HepG2 (cell line): ENCODE measurements around the gene FAM163A. TPM values are rescaled to one million over a fixed set of nuclear protein-coding genes. Genes with fewer than 3 reads are reported as not detected.

Source experiments
- ATAC-seq: fragments of 200-7000 bp; cut with Tn5 transposase; 3 replicates; pipeline ENCODE4 v1.9.1; 2020; ENCODE audit warnings: mild to moderate bottlenecking, moderate library complexity
- BruUV-seq: library from RNA; stranded (reverse); fragments of 400-500 nt; replicated peaks from 2 replicates; lab custom pipeline; 2021; lab: Mats Ljungman, UMichigan
- CTCF ChIA-PET: fragments of 300-600 bp; formaldehyde crosslinking; extraction: SDS; loops from one replicate; lab custom pipeline; 2021; ENCODE audit warnings: low total read pairs, inconsistent platforms, low intra/inter-chr PET ratio; lab: Yijun Ruan, JAX
- POLR2A ChIA-PET: fragments of 350-600 bp; sonication (Branson Sonifier 250); formaldehyde crosslinking; loops from one replicate; lab custom pipeline; 2020; ENCODE audit warnings: antibody characterized with exemption, inconsistent platforms; lab: Yijun Ruan, JAX
- DNase-seq: peaks from one replicate; pipeline ENCODE4 v3.0.0-alpha.2; 2015; ENCODE audit warnings: low spot score
- FAIRE-seq: peaks from 3 replicates; lab custom pipeline; 2011; peaks lifted over from hg19 to GRCh38; lab: Jason Lieb, UNC
- H2AFZ ChIP-seq: one replicate; pipeline ENCODE4 v1.6.1; 2011; ENCODE audit warnings: low read length, inconsistent platforms
- H3K27ac ChIP-seq: fragments of 300-600 bp; 3 replicates; pipeline ENCODE4 v1.8.0; 2011; ENCODE audit warnings: mixed run types, mild to moderate bottlenecking, mixed read lengths, low read length, inconsistent platforms; ENCODE audit not compliant: insufficient read depth; ENCODE audit errors: extremely low read length
- H3K27me3 ChIP-seq, 2 experiments: fragments of 200-600 bp in 1 of 2; 2 replicates in 1 of 2; 3 replicates in 1 of 2; pipeline versions ENCODE4 v1.6.0 to v1.8.0; 2011; ENCODE audit warnings: low read length in 2 of 2, mild to moderate bottlenecking in 2 of 2, moderate library complexity in 2 of 2, inconsistent platforms in 1 of 2; ENCODE audit not compliant: insufficient read depth in 2 of 2, control insufficient read depth in 1 of 2
- H3K36me3 ChIP-seq, 2 experiments: fragments of 200-600 bp in 1 of 2; replicated peaks in 1 of 2; 2 replicates in 1 of 2; 3 replicates in 1 of 2; pipeline versions ENCODE4 v1.5.1 to v1.8.0; 2011; ENCODE audit warnings: low read length in 2 of 2, inconsistent platforms in 1 of 2; ENCODE audit not compliant: insufficient read depth in 2 of 2, control insufficient read depth in 1 of 2
- H3K4me1 ChIP-seq: 2 replicates; pipeline ENCODE4 v1.5.1; 2012; ENCODE audit warnings: low read length, inconsistent platforms; ENCODE audit not compliant: insufficient read depth
- H3K4me2 ChIP-seq: 2 replicates; pipeline ENCODE4 v1.6.0; 2011; ENCODE audit warnings: low read depth, low read length, inconsistent platforms
- H3K4me3 ChIP-seq, 3 experiments: fragments of 200-600 bp in 1 of 3; sonication (generic), shearing (Covaris generic) in 1 of 3; replicated peaks in 1 of 3; 2 replicates each; pipeline ENCODE4 v1.5.1; 2011 to 2016; ENCODE audit warnings: low read length in 3 of 3, inconsistent platforms in 2 of 3, low read depth in 2 of 3, mild to moderate bottlenecking in 2 of 3, control low read depth in 1 of 3, mixed read lengths in 1 of 3; ENCODE audit not compliant: insufficient read depth in 1 of 3
- H3K79me2 ChIP-seq: one replicate; pipeline ENCODE4 v1.6.1; 2011; ENCODE audit warnings: low read length, inconsistent platforms; ENCODE audit not compliant: insufficient read depth
- H3K9ac ChIP-seq: 2 replicates; pipeline ENCODE4 v1.6.0; 2011; ENCODE audit warnings: mild to moderate bottlenecking, low read depth, low read length, inconsistent platforms; ENCODE audit not compliant: insufficient read depth
- H3K9me3 ChIP-seq: 2 replicates; pipeline ENCODE4 v1.5.1; 2012; ENCODE audit warnings: mild to moderate bottlenecking, low read length
- H4K20me1 ChIP-seq: 2 replicates; pipeline ENCODE4 v1.6.0; 2011; ENCODE audit warnings: inconsistent platforms, mild to moderate bottlenecking, low read length, moderate library complexity; ENCODE audit not compliant: insufficient read depth
- AHR ChIP-seq: IDR thresholded peaks from 2 replicates; pipeline ENCODE4 v1.6.1; 2018; ENCODE audit warnings: missing genetic modification reagents, missing compliant biosample characterization
- FOXC1 ChIP-seq: sonication (generic); formaldehyde crosslinking; IDR thresholded peaks from 2 replicates; pipeline ENCODE4 v1.8.0; 2022; ENCODE audit warnings: mild to moderate bottlenecking, missing genetic modification reagents, borderline replicate concordance
- FOXO1 ChIP-seq: sonication (generic); formaldehyde crosslinking; IDR thresholded peaks from 2 replicates; pipeline ENCODE4 v1.4.0; 2020; ENCODE audit warnings: missing genetic modification reagents
- HNF1A ChIP-seq, 2 experiments: sonication (generic) in 1 of 2; formaldehyde crosslinking in 1 of 2; IDR thresholded peaks; 2 replicates each; pipeline versions ENCODE4 v1.4.0 to v1.6.1; 2016 to 2020; ENCODE audit warnings: borderline replicate concordance in 1 of 2, low read depth in 1 of 2, mild to moderate bottlenecking in 1 of 2, missing genetic modification reagents in 1 of 2
- HNF4A ChIP-seq: sonication (generic); formaldehyde crosslinking; IDR thresholded peaks from 2 replicates; pipeline ENCODE4 v1.4.0; 2020; ENCODE audit warnings: missing genetic modification reagents
- HOMEZ ChIP-seq: IDR thresholded peaks from 2 replicates; pipeline ENCODE4 v1.6.1; 2016; ENCODE audit warnings: low read depth
- HOXA7 ChIP-seq: sonication (generic); formaldehyde crosslinking; IDR thresholded peaks from 2 replicates; pipeline ENCODE4 v1.8.1; 2022; ENCODE audit warnings: mild to moderate bottlenecking, missing genetic modification reagents, moderate library complexity
- MTA3 ChIP-seq: sonication (generic); formaldehyde crosslinking; IDR thresholded peaks from 2 replicates; pipeline ENCODE4 v1.4.0; 2020; ENCODE audit warnings: missing genetic modification reagents
- NR1H2 ChIP-seq: sonication (generic); formaldehyde crosslinking; IDR thresholded peaks from 2 replicates; pipeline ENCODE4 v1.8.1; 2022; ENCODE audit warnings: low read depth, missing genetic modification reagents, borderline replicate concordance
- NR2F1 ChIP-seq, 2 experiments: fragments of 450-650 bp in 1 of 2; formaldehyde crosslinking in 1 of 2; IDR thresholded peaks; 2 replicates each; pipeline versions ENCODE4 v1.5.0 to v1.6.1; 2016 to 2020; ENCODE audit warnings: mild to moderate bottlenecking in 1 of 2, missing compliant biosample characterization in 1 of 2, missing genetic modification reagents in 1 of 2, moderate library complexity in 1 of 2
- NR2F6 ChIP-seq, 2 experiments: IDR thresholded peaks; 2 replicates each; pipeline ENCODE4 v1.6.1; 2016; ENCODE audit warnings: antibody characterized with exemption in 1 of 2, mild to moderate bottlenecking in 1 of 2
- PAX8 ChIP-seq: sonication (generic); formaldehyde crosslinking; IDR thresholded peaks from 2 replicates; pipeline ENCODE4 v1.8.0; 2022; ENCODE audit warnings: mild to moderate bottlenecking, missing genetic modification reagents, borderline replicate concordance
- SALL1 ChIP-seq: sonication (generic); formaldehyde crosslinking; IDR thresholded peaks from 2 replicates; pipeline ENCODE4 v1.8.0; 2022; ENCODE audit warnings: mild to moderate bottlenecking, missing genetic modification reagents
- SAP130 ChIP-seq: IDR thresholded peaks from 2 replicates; pipeline ENCODE4 v1.6.1; 2016; ENCODE audit warnings: low read depth
- XRCC5 ChIP-seq: fragments of 200-400 bp; formaldehyde crosslinking; optimal IDR thresholded peaks from 2 replicates; pipeline ENCODE3; 2017; ENCODE audit warnings: mild to moderate bottlenecking, low read length
- ZC3H13 ChIP-seq: sonication (generic); formaldehyde crosslinking; IDR thresholded peaks from 2 replicates; pipeline ENCODE4 v1.8.1; 2023; ENCODE audit warnings: mild to moderate bottlenecking, missing genetic modification reagents, moderate library complexity
- ZFP1 ChIP-seq: IDR thresholded peaks from 2 replicates; pipeline ENCODE4 v1.6.1; 2016
- ZNF326 ChIP-seq: sonication (generic); formaldehyde crosslinking; IDR thresholded peaks from 2 replicates; pipeline ENCODE4 v1.4.0; 2020; ENCODE audit warnings: missing genetic modification reagents, borderline replicate concordance
- ZNF572 ChIP-seq: sonication (generic); formaldehyde crosslinking; IDR thresholded peaks from 2 replicates; pipeline ENCODE4 v1.5.1; 2020; ENCODE audit warnings: mild to moderate bottlenecking, missing genetic modification reagents
- ZSCAN9 ChIP-seq: IDR thresholded peaks from 2 replicates; pipeline ENCODE4 v1.6.1; 2016; ENCODE audit warnings: borderline replicate concordance
- WGBS: methylation state at CpG from one replicate; pipeline ENCODE4 v1.1.6; 2017; ENCODE audit warnings: low lambda C conversion rate; 5-methylcytosine and 5-hydroxymethylcytosine counted together
- in situ Hi-C: cut with HindIII; loops from 2 replicates; pipeline ENCODE4 v1.10.0; 2017; ENCODE audit warnings: low pct_unique_long_range_greater_than_20kb; ENCODE audit not compliant: extremely low pct_ligation_motif_present
- intact Hi-C: fragments of 100-400 bp; cut with micrococcal nuclease; formaldehyde crosslinking; loops from one replicate; pipeline ENCODE4 v1.10.0; 2022; ENCODE audit not compliant: unreplicated experiment
- polyA plus RNA-seq, 8 experiments: library from polyadenylated mRNA; depleted of rRNA in 3 of 8; stranded (reverse) in 7 of 8; unstranded in 1 of 8; fragments of >200 nt; fragmentation: Illumina TruSeq in 4 of 8; extraction: Trizol in 4 of 8; gene quantifications; 2 replicates each; pipeline versions ENCODE4 v1.2.1 to v1.2.3, GENCODE V29; 2011 to 2016; ENCODE audit warnings: low read depth in 4 of 8, missing spikeins in 1 of 8, mixed read lengths in 1 of 8; ENCODE audit not compliant: insufficient read depth in 1 of 8
- total RNA-seq, 5 experiments: library from RNA; depleted of rRNA; stranded (reverse); fragments of >200 nt; fragmentation: Illumina TruSeq; extraction: Trizol; gene quantifications; 2 replicates each; pipeline ENCODE4 v1.2.3, GENCODE V29; 2016; ENCODE audit warnings: low read depth in 1 of 5

The FAM163A gene
- total and polyA plus RNA-seq, 2 of the 13 experiments (the other 11 are each of a cell fraction or from before 2014, with no cell fraction given): not detected

GRCh38 chr1:179807691-179808485, 64.8 kb downstream of the FAM163A start:
- POLR2A ChIA-PET: no interaction called here
- Histone ChIP-seq H3K9ac (no peak overlapping the region), H3K27me3 (peaks cover 7 to 33% of the 10 kb centered on the region in 2 experiments; a peak in 4 of 5 replicates), H3K4me2 (no peak overlapping the region), H3K9me3 (no peaks in the 10 kb centered on the region), H3K4me3 (no peak overlapping the region), H2AFZ (no peak overlapping the region), H3K36me3 (no peaks in the 10 kb centered on the region), H3K27ac (no peak overlapping the region), H4K20me1 (no peaks in the 10 kb centered on the region), H3K4me1 (peaks cover 9% of the 10 kb centered on the region; the same call in 1 of the 2 replicates), H3K79me2 (no peaks in the 10 kb centered on the region)
- 18% methylated on average over 7 of the region's 11 CpGs for WGBS
- BruUV-seq: no TSS peak
- peak; percentile 15; the same call in 2 of the 3 replicates for ATAC-seq
- FAIRE-seq: no peak
- in situ Hi-C loops: no loop called here
- CTCF ChIA-PET: interaction anchor here (3.3 kb wide), 1 partner anchor 102 kb away, joined by 43 read pairs; no protein-coding TSS in a partner anchor
- peak; percentile 18 for DNase-seq
- intact Hi-C loops: no loop called here
- TF ChIP-seq NR2F1 (CRISPR knock-in tag; IDR thresholded peaks at IDR 0.05): no peak
- peak; percentile 29; the same call in 1 of the 2 replicates for TF ChIP-seq SALL1
- TF ChIP-seq NR2F6 (IDR thresholded peaks at IDR 0.05): 0 out of 2 replicates have a peak, but pooled peaks have one; percentile 29
- TF ChIP-seq NR2F6 (CRISPR knock-in tag; IDR thresholded peaks at IDR 0.05): no peak
- peak; percentile 42 for TF ChIP-seq HNF4A (CRISPR knock-in tag)
- TF ChIP-seq MTA3 (CRISPR knock-in tag): no peak
- TF ChIP-seq FOXO1: no peak
- TF ChIP-seq SAP130 (CRISPR knock-in tag): no peak
- no peak for TF ChIP-seq HOMEZ (CRISPR knock-in tag)
- no peak for TF ChIP-seq AHR (CRISPR knock-in tag)
- no peak for TF ChIP-seq ZNF326 (CRISPR knock-in tag)
- TF ChIP-seq ZFP1 (CRISPR knock-in tag): no peak
- no peak for TF ChIP-seq XRCC5
- no peak for TF ChIP-seq ZC3H13
- TF ChIP-seq FOXC1 (CRISPR knock-in tag): no peak
- TF ChIP-seq ZNF572 (CRISPR knock-in tag): no peak
- no peak for TF ChIP-seq HOXA7
- TF ChIP-seq PAX8 (CRISPR knock-in tag): no peak
- no peak for TF ChIP-seq NR1H2 (CRISPR knock-in tag)
- no peak for TF ChIP-seq ZSCAN9 (CRISPR knock-in tag)
- TF ChIP-seq HNF1A (IDR thresholded peaks at IDR 0.05; ENCODE audit: low read depth): no peak
- no peak for TF ChIP-seq HNF1A (CRISPR knock-in tag; IDR thresholded peaks at IDR 0.05; ENCODE audit: borderline replicate concordance)
